ENCODE results near the gene ASTN2. TPM values are rescaled to one million over a fixed set of nuclear protein-coding genes. Genes with fewer than 3 reads are reported as not detected.

The ASTN2 gene
- total and polyA plus RNA-seq, 9 of the 15 experiments (the other 6 are each of a cell fraction or from before 2014, with no cell fraction given), result 0.56 to 3.5 (median 1.9) TPM

- TF ChIP-seq, protein P1, sequence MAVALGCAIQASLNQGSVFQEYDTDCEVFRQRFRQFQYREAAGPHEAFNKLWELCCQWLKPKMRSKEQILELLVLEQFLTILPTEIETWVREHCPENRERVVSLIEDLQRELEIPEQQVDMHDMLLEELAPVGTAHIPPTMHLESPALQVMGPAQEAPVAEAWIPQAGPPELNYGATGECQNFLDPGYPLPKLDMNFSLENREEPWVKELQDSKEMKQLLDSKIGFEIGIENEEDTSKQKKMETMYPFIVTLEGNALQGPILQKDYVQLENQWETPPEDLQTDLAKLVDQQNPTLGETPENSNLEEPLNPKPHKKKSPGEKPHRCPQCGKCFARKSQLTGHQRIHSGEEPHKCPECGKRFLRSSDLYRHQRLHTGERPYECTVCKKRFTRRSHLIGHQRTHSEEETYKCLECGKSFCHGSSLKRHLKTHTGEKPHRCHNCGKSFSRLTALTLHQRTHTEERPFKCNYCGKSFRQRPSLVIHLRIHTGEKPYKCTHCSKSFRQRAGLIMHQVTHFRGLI (CRISPR knock-in tag; IDR thresholded peaks at IDR 0.05), result no peak
These were observed 250.3 kb downstream of the ASTN2 start (continued) for GRCh38 chr9:117164512-117164911.

DNA sequence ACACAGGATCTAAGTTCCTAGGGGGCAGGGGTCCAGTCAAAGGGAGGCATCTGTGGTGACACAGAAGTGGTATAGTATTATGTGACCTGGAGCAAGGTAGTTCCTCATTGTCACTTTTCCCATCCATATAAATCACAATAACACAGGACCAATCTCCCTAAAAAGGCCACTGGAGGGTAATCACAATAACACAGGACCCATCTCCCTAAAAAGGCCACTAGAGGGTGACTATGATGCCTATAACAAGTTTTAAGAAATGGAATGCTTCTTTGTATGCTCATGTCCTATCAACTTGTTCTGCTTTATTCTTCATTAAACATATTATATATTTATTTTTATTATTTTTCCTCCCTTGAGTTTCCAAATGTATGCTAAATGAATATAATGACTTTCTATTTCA lies 254.6 kb downstream of the ASTN2 start:
- Histone ChIP-seq H3K9me1 (ENCODE audit: control insufficient read depth, insufficient read depth, low read length) (no peaks in the 10 kb centered on the region), H3K9me3 (replicated peaks; ENCODE audit: control insufficient read depth, insufficient read depth, low read depth, low read length) (0 out of 2 replicates have a peak, but pooled peaks cover 2% of the 10 kb centered on the region), H3K27ac (ENCODE audit: extremely low read depth, low read depth, low read length) (no peak overlapping the region), H4K20me1 (replicated peaks; ENCODE audit: control insufficient read depth, insufficient read depth, low read length) (no peaks in the 10 kb centered on the region), H3K4me2 (ENCODE audit: insufficient read depth, low read length) (no peak overlapping the region), H3K4me1 (replicated peaks in 1 of 2; ENCODE audit: control insufficient read depth in 2 of 2, insufficient read depth in 2 of 2, low read length in 2 of 2) (no peaks in the 10 kb centered on the region), H2AFZ (ENCODE audit: low read depth, low read length) (no peak overlapping the region), H3K9ac (ENCODE audit: insufficient read depth in 1 of 2, low read depth in 2 of 2, low read length in 2 of 2) (no peak overlapping the region), H3K4me3 (no peak overlapping the region), H3K79me2 (ENCODE audit: control insufficient read depth, insufficient read depth, low read length) (no peaks in the 10 kb centered on the region), H3K27me3 (ENCODE audit: control insufficient read depth in 2 of 2, insufficient read depth in 2 of 2, low read length in 2 of 2) (no peaks in the 10 kb centered on the region), H3K36me3 (ENCODE audit: control insufficient read depth, insufficient read depth, low read length) (no peaks in the 10 kb centered on the region)
- no TSS peak for BruUV-seq (replicated peaks)
- no peak for FAIRE-seq
- intact Hi-C loops (cut with micrococcal nuclease) (no loop called here), in situ Hi-C loops (cut with MboI) (no loop called here)
- peak in 1 of 4 experiments; percentile 7 for DNase-seq (ENCODE audit: extremely low read depth in 1 of 4, low spot score in 3 of 4)
- ChIA-PET CTCF (ENCODE audit: low intra/inter-chr PET ratio) (no interaction called here), POLR2A (no interaction called here)
- no peak for ATAC-seq
- TF ChIP-seq STAT5A (IDR thresholded peaks at IDR 0.05; ENCODE audit: borderline replicate concordance, low read length), result no peak
- TF ChIP-seq BACH1 (tag; IDR thresholded peaks at IDR 0.05), result no peak
- TF ChIP-seq BHLHE40 (IDR thresholded peaks at IDR 0.05; ENCODE audit: low read length), result no peak
- TF ChIP-seq, protein P2, sequence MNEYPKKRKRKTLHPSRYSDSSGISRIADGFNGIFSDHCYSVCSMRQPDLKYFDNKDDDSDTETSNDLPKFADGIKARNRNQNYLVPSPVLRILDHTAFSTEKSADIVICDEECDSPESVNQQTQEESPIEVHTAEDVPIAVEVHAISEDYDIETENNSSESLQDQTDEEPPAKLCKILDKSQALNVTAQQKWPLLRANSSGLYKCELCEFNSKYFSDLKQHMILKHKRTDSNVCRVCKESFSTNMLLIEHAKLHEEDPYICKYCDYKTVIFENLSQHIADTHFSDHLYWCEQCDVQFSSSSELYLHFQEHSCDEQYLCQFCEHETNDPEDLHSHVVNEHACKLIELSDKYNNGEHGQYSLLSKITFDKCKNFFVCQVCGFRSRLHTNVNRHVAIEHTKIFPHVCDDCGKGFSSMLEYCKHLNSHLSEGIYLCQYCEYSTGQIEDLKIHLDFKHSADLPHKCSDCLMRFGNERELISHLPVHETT (CRISPR knock-in tag; conservative IDR thresholded peaks at IDR 0.05 in 1 of 2, IDR thresholded peaks at IDR 0.05 in 1 of 2), result no peak
- TF ChIP-seq ZEB2 (IDR thresholded peaks at IDR 0.05), result no peak

All from K562 (cell line).